ENCODE data around the gene RRAD.

The RRAD gene

GRCh38 chr16:66926961-66927436 lies 1.7 kb upstream of the RRAD start:
- H3K4me3 ChIP-seq (replicated peaks in 1 of 2; ENCODE audit: low read depth in 2 of 2, low read length in 2 of 2): no peak overlapping the region
- DNase-seq (ENCODE audit: low read depth in 2 of 2): peak; percentile 86 to 88
- no peak for TF ChIP-seq CTCF (IDR thresholded peaks at IDR 0.05; ENCODE audit: low read depth, low read length)

GRCh38 chr16:66926171-66926947 lies 1.0 kb upstream of the RRAD start:
- no peak overlapping the region for H3K4me3 ChIP-seq (replicated peaks in 1 of 2; ENCODE audit: low read depth in 2 of 2, low read length in 2 of 2)
- no peak for DNase-seq (ENCODE audit: low read depth in 2 of 2)
- no peak for TF ChIP-seq CTCF (IDR thresholded peaks at IDR 0.05; ENCODE audit: low read depth, low read length)

GRCh38 chr16:66924527-66925321 lies 611 bp downstream of the RRAD start:
- peak overlapping the region; percentile 34 to 41 for H3K4me3 ChIP-seq (replicated peaks in 1 of 2; ENCODE audit: low read depth in 2 of 2, low read length in 2 of 2)
- DNase-seq (ENCODE audit: low read depth in 2 of 2): no peak
- TF ChIP-seq CTCF (IDR thresholded peaks at IDR 0.05; ENCODE audit: low read depth, low read length): peak; percentile 5

- H3K4me3 ChIP-seq (replicated peaks in 1 of 2; ENCODE audit: low read depth in 2 of 2, low read length in 2 of 2): no peak overlapping the region
- no peak for TF ChIP-seq CTCF (IDR thresholded peaks at IDR 0.05; ENCODE audit: low read depth, low read length)
- DNase-seq (ENCODE audit: low read depth in 2 of 2): no peak
Measured at GRCh38 chr16:66923866-66924265, 1.5 kb downstream of the RRAD start.

GRCh38 chr16:66923247-66923731 lies 2.0 kb downstream of the RRAD start:
- TF ChIP-seq CTCF (IDR thresholded peaks at IDR 0.05; ENCODE audit: low read depth, low read length): no peak
- peak; percentile 80 to 88 for DNase-seq (ENCODE audit: low read depth in 2 of 2)

GRCh38 chr16:66921729-66922450 lies 3.4 kb downstream of the RRAD start:
- DNase-seq (ENCODE audit: low read depth in 2 of 2): no peak
- no peak for TF ChIP-seq CTCF (IDR thresholded peaks at IDR 0.05; ENCODE audit: low read depth, low read length)
- H3K4me3 ChIP-seq (replicated peaks in 1 of 2; ENCODE audit: low read depth in 2 of 2, low read length in 2 of 2): no peak overlapping the region

More at GRCh38 chr16:66923247-66923731, 2.0 kb downstream of the RRAD start:
- no peak overlapping the region for H3K4me3 ChIP-seq (replicated peaks in 1 of 2; ENCODE audit: low read depth in 2 of 2, low read length in 2 of 2)
